ENCODE measurements around the gene LEMD3. TPM values are rescaled to one million over a fixed set of nuclear protein-coding genes. Genes with fewer than 3 reads are reported as not detected.

LEMD3 gene
- polyA plus RNA-seq, 1 donor (not counting 4 experiments of a cell fraction or from before 2014, with no cell fraction given): 21.8 TPM

- no peaks in the 10 kb centered on the region for H3K36me3 ChIP-seq (ENCODE audit: control insufficient read depth in 2 of 2, extremely low read depth in 1 of 2, insufficient read depth in 2 of 2, low read length in 2 of 2)
- peaks cover 8% of the 10 kb centered on the region for H3K27me3 ChIP-seq (ENCODE audit: control insufficient read depth, extremely low read depth, insufficient read depth, low read length)
- H3K4me1 ChIP-seq (ENCODE audit: control insufficient read depth, extremely low read depth, insufficient read depth, low read length): no peaks in the 10 kb centered on the region
- no peak overlapping the region for H3K4me3 ChIP-seq (ENCODE audit: control insufficient read depth in 2 of 3, extremely low read depth in 1 of 3, insufficient read depth in 2 of 3, low read depth in 1 of 3, low read length in 3 of 3)
- no peaks in the 10 kb centered on the region for H3K9me1 ChIP-seq (ENCODE audit: control insufficient read depth, extremely low read depth, insufficient read depth, low read length)
- FAIRE-seq: no peak
- no peak for TF ChIP-seq CTCF (optimal IDR thresholded peaks at IDR 0.05 in 1 of 3, IDR thresholded peaks at IDR 0.05 in 1 of 3, conservative IDR thresholded peaks at IDR 0.05 in 1 of 3; ENCODE audit: extremely low read depth in 1 of 3, insufficient read depth in 2 of 3, low read length in 3 of 3)
- no peak for TF ChIP-seq EZH2 (IDR thresholded peaks at IDR 0.05; ENCODE audit: low read length)
- H3K4me2 ChIP-seq (ENCODE audit: control insufficient read depth, extremely low read depth, insufficient read depth, low read depth, low read length): no peak overlapping the region
- H3K79me2 ChIP-seq (ENCODE audit: control insufficient read depth, insufficient read depth, low read length): no peaks in the 10 kb centered on the region
- dilution Hi-C loops (cut with MboI; ENCODE audit: extremely low pct_ligation_motif_present, low sequenced_read_pairs): no loop called here
- H3K9me3 ChIP-seq (ENCODE audit: control insufficient read depth, low read depth, low read length): no peaks in the 10 kb centered on the region
- H2AFZ ChIP-seq (ENCODE audit: control insufficient read depth, low read length): no peak overlapping the region
- DNase-seq (ENCODE audit: low read depth, low spot score): no peak
- H4K20me1 ChIP-seq (ENCODE audit: control insufficient read depth, extremely low read depth, insufficient read depth, low read length): no peaks in the 10 kb centered on the region
- no peak overlapping the region for H3K9ac ChIP-seq (ENCODE audit: control insufficient read depth, extremely low read depth, insufficient read depth, low read length)
- no peak overlapping the region for H3K27ac ChIP-seq (ENCODE audit: control insufficient read depth, insufficient read depth, low read length)
Measured at GRCh38 chr12:65133879-65134278, 35.5 kb upstream of the LEMD3 start.

- H3K9me3 ChIP-seq (ENCODE audit: control insufficient read depth, low read depth, low read length): no peaks in the 10 kb centered on the region
- no peaks in the 10 kb centered on the region for H3K9me1 ChIP-seq (ENCODE audit: control insufficient read depth, extremely low read depth, insufficient read depth, low read length)
- no peaks in the 10 kb centered on the region for H3K79me2 ChIP-seq (ENCODE audit: control insufficient read depth, insufficient read depth, low read length)
- no peak overlapping the region for H2AFZ ChIP-seq (ENCODE audit: control insufficient read depth, low read length)
- no peaks in the 10 kb centered on the region for H4K20me1 ChIP-seq (ENCODE audit: control insufficient read depth, extremely low read depth, insufficient read depth, low read length)
- DNase-seq (ENCODE audit: low read depth, low spot score) (no peak), FAIRE-seq (no peak)
- TF ChIP-seq CTCF (optimal IDR thresholded peaks at IDR 0.05 in 1 of 3, IDR thresholded peaks at IDR 0.05 in 1 of 3, conservative IDR thresholded peaks at IDR 0.05 in 1 of 3; ENCODE audit: extremely low read depth in 1 of 3, insufficient read depth in 2 of 3, low read length in 3 of 3) (no peak), EZH2 (IDR thresholded peaks at IDR 0.05; ENCODE audit: low read length) (peak; percentile 25)
- no peaks in the 10 kb centered on the region for H3K36me3 ChIP-seq (ENCODE audit: control insufficient read depth in 2 of 2, extremely low read depth in 1 of 2, insufficient read depth in 2 of 2, low read length in 2 of 2)
- H3K27me3 ChIP-seq (ENCODE audit: control insufficient read depth, extremely low read depth, insufficient read depth, low read length): peaks cover 37% of the 10 kb centered on the region
- H3K4me3 ChIP-seq (ENCODE audit: control insufficient read depth in 2 of 3, extremely low read depth in 1 of 3, insufficient read depth in 2 of 3, low read depth in 1 of 3, low read length in 3 of 3): no peak overlapping the region
- dilution Hi-C loops (cut with MboI; ENCODE audit: extremely low pct_ligation_motif_present, low sequenced_read_pairs): no loop called here
- no peak overlapping the region for H3K27ac ChIP-seq (ENCODE audit: control insufficient read depth, insufficient read depth, low read length)
- no peak overlapping the region for H3K9ac ChIP-seq (ENCODE audit: control insufficient read depth, extremely low read depth, insufficient read depth, low read length)
- no peaks in the 10 kb centered on the region for H3K4me1 ChIP-seq (ENCODE audit: control insufficient read depth, extremely low read depth, insufficient read depth, low read length)
- no peak overlapping the region for H3K4me2 ChIP-seq (ENCODE audit: control insufficient read depth, extremely low read depth, insufficient read depth, low read depth, low read length)
Measured at GRCh38 chr12:65139389-65139788, 30.0 kb upstream of the LEMD3 start.
